ENCODE measurements around the gene PRPS2.
A peak's percentile ranks its signal among the peaks of the same experiment; 100 is the strongest.

The PRPS2 gene

DNA sequence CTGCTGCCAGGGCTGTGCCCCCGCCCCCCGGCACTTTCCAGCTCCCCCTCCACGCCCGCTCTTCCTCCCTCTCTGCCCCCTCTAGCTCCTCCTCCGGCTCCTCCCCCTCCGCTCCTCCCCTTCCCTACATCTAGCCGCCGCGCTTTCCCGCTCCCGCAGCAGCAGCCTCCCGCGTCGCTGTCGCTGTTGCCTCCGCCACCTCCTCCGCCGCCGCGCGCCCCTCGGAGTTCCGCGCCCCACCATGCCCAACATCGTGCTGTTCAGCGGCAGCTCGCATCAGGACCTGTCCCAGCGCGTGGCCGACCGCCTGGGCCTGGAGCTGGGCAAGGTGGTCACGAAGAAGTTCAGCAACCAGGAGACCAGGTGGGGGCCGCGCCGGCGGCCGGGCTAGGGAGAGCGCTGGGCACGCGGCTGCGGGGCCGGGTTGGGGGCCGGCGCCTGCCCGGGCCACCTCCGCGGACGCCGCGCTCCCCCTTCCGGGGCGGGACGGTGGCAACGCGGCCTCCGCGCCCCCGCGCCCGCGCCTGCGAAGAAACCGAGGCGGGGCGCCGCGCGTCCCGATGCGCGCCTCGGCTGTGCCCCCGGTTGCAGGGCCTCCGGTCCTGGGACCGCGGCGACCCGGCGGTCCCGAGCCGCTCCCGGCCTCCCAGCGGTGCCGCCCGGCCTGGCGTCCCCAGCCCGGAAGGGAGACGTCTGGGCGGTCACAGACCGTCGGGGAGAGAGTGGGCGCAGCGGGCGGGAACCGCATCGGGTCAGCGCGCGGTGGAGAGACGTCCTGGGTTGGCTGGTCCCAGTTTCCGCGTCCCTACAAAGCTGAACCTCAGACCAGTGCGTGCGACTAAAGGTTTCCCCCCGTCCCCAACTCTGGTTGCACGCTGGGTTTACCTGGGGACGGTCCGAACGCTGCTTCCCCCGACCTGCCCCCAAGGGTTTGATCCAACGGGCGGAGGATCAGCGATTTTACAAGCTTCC, at the start of gene PRPS2:
Gene PRPS2 (plus strand): TSS at position 156 of the 972 bp plus-strand sequence. CDS start 86 bp downstream, at position 242.
- TF ChIP-seq, protein P1, sequence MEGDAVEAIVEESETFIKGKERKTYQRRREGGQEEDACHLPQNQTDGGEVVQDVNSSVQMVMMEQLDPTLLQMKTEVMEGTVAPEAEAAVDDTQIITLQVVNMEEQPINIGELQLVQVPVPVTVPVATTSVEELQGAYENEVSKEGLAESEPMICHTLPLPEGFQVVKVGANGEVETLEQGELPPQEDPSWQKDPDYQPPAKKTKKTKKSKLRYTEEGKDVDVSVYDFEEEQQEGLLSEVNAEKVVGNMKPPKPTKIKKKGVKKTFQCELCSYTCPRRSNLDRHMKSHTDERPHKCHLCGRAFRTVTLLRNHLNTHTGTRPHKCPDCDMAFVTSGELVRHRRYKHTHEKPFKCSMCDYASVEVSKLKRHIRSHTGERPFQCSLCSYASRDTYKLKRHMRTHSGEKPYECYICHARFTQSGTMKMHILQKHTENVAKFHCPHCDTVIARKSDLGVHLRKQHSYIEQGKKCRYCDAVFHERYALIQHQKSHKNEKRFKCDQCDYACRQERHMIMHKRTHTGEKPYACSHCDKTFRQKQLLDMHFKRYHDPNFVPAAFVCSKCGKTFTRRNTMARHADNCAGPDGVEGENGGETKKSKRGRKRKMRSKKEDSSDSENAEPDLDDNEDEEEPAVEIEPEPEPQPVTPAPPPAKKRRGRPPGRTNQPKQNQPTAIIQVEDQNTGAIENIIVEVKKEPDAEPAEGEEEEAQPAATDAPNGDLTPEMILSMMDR (IDR thresholded peaks at IDR 0.05; ENCODE audit: control extremely low read depth, extremely low read depth, low read depth, missing control alignments) = no peak
- DNase-seq (ENCODE audit: extremely low spot score) = peak; percentile 81
- CTCF ChIA-PET = interaction anchor here (0.8 to 2.6 kb wide), 7 partner anchors 11 to 1410 kb away, joined by 3 to 11 read pairs (median 5); no protein-coding TSS in a partner anchor
- POLR2A ChIA-PET = interaction anchor here (0.6 kb wide), 1 partner anchor 45 kb away, joined by 3 read pairs; no protein-coding TSS in a partner anchor

DNA sequence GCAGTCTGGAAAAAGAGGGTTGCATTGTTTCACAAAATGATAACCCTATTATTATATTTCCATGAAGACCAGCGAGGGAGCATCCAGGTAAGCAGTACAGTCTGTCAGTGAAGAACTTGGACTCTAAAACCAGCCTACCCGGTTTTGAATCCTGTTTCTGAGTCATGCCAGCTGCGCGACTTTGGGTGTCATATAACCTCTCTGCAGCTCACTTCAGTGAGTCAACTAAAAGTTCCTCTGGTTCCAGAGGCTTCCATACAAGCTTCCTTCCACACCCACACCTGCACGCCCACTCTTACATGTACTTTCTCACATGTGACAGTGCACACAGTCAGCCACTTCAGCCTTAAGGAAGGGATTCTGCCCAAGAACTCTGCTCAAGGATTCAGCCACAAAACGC, 49.8 kb upstream of the PRPS2 start:
- no peak for DNase-seq (ENCODE audit: extremely low spot score)
- TF ChIP-seq, protein P1 (IDR thresholded peaks at IDR 0.05; ENCODE audit: control extremely low read depth, extremely low read depth, low read depth, missing control alignments) = no peak
- ChIA-PET CTCF (no interaction called here), POLR2A (no interaction called here)

GRCh38 chrX:12747433-12747832, 43.8 kb upstream of the PRPS2 start:
- TF ChIP-seq, protein P1 (IDR thresholded peaks at IDR 0.05; ENCODE audit: control extremely low read depth, extremely low read depth, low read depth, missing control alignments) = no peak
- POLR2A ChIA-PET = no interaction called here
- CTCF ChIA-PET = no interaction called here
- DNase-seq (ENCODE audit: extremely low spot score) = no peak

GRCh38 chrX:12751887-12752286, 39.3 kb upstream of the PRPS2 start:
- ChIA-PET POLR2A (no interaction called here), CTCF (interaction anchor here (1.2 to 4.4 kb wide), 2 partner anchors 12 to 19 kb away, joined by 3 to 22 read pairs; no protein-coding TSS in a partner anchor)
- TF ChIP-seq, protein P1 (IDR thresholded peaks at IDR 0.05; ENCODE audit: control extremely low read depth, extremely low read depth, low read depth, missing control alignments) = no peak
- no peak for DNase-seq (ENCODE audit: extremely low spot score)

DNA sequence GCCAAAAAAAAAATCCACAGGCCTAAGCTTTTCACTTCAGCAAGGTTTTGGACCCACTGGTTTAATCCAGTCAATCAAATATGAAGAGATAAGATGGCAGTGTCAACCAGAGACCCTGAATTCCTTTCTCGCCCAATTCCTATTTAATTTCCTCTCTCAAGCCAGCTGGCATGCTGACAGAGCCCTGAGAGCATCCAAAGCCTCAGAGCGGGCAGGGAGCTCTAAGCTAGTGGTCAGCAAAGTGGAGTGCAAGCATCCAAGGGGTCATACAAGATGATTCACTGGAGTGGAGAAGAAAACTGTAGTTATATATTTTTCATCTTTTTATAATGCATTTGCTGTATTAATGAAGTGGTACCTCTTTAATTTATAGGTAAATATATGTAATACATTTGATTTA, 37.8 kb upstream of the PRPS2 start:
- TF ChIP-seq, protein P1 (IDR thresholded peaks at IDR 0.05; ENCODE audit: control extremely low read depth, extremely low read depth, low read depth, missing control alignments) = no peak
- DNase-seq (ENCODE audit: extremely low spot score) = no peak
- ChIA-PET CTCF (interaction anchor here (4.4 kb wide), 1 partner anchor 17 kb away, joined by 22 read pairs; no protein-coding TSS in a partner anchor), POLR2A (no interaction called here)

DNA sequence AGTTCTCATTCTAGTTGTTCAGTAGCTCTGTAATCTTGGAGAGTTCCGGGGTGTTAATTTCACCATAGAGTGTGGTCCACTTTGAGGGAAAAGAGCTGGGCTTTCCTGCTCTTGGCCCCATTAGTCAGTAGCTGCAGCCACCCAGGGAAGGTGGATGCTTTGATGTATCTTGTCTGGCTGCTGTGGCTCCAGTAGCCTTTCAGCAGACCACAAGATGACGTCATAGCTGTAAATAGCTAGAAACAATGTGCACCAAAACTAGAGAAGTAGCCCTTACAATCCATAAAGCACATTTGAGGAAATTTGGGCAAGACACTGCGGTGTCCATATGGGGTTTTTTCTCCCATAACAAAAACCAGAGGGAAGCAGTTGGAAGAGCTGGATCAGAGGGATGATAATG, 32.9 kb upstream of the PRPS2 start:
- ChIA-PET CTCF (interaction anchor here (2.9 kb wide), 1 partner anchor 13 kb away, joined by 26 read pairs; no protein-coding TSS in a partner anchor), POLR2A (no interaction called here)
- DNase-seq (ENCODE audit: extremely low spot score) = no peak
- TF ChIP-seq, protein P1 (IDR thresholded peaks at IDR 0.05; ENCODE audit: control extremely low read depth, extremely low read depth, low read depth, missing control alignments) = no peak
